PC-3 (cell line): Measurements from ENCODE around the gene MC1R. TPM values are rescaled to one million over a fixed set of nuclear protein-coding genes. Genes with fewer than 3 reads are reported as not detected.

Experiments
- ATAC-seq: fragments of 200-7000 bp; cut with Tn5 transposase; 2 replicates; pipeline ENCODE4 v1.9.1; 2020; ENCODE audit warnings: mild to moderate bottlenecking, moderate library complexity
- BruUV-seq: library from RNA; stranded (reverse); fragments of 400-500 nt; replicated peaks from 2 replicates; lab custom pipeline; 2021; lab: Mats Ljungman, UMichigan
- CTCF ChIA-PET: fragments of 300-600 bp; sonication (Branson Sonifier 250); formaldehyde crosslinking; loops from one replicate; lab custom pipeline; 2022; ENCODE audit warnings: antibody characterized with exemption; lab: Charles Lee
- POLR2A ChIA-PET: fragments of 300-600 bp; sonication (Branson Sonifier 250); formaldehyde crosslinking; loops from one replicate; lab custom pipeline; 2022; ENCODE audit warnings: antibody characterized with exemption; ENCODE audit not compliant: unreplicated experiment; lab: Charles Lee
- DNase-seq: peaks from one replicate; pipeline ENCODE4 v3.0.0-alpha.2; 2015
- H2AFZ ChIP-seq: fragments of 300-600 bp; sonication (generic); 2 replicates; pipeline ENCODE4 v1.6.0; 2016; ENCODE audit warnings: antibody characterized with exemption, low read length
- H3F3A ChIP-seq: fragments of 300-600 bp; sonication (generic); one replicate; pipeline ENCODE4 v1.6.0; 2017; ENCODE audit warnings: antibody characterized with exemption, low read length, control low read depth, mild to moderate bottlenecking; ENCODE audit not compliant: unreplicated experiment
- H3K27ac ChIP-seq: fragments of 300-600 bp; sonication (generic); 2 replicates; pipeline ENCODE4 v1.5.1; 2016; ENCODE audit warnings: mild to moderate bottlenecking, low read length
- H3K27me3 ChIP-seq: fragments of 300-600 bp; sonication (generic); 2 replicates; pipeline ENCODE4 v1.6.1; 2016; ENCODE audit warnings: low read length, mixed read lengths
- H3K36me3 ChIP-seq: fragments of 300-600 bp; sonication (generic); 2 replicates; pipeline ENCODE4 v1.6.1; 2016; ENCODE audit warnings: low read depth, mixed run types, low read length, mixed read lengths
- H3K4me1 ChIP-seq: fragments of 300-600 bp; sonication (generic); 2 replicates; pipeline ENCODE4 v1.5.1; 2016; ENCODE audit warnings: low read length; ENCODE audit not compliant: insufficient read depth
- H3K4me2 ChIP-seq: fragments of 300-600 bp; sonication (generic); 2 replicates; pipeline ENCODE4 v1.6.0; 2016; ENCODE audit warnings: low read length
- H3K4me3 ChIP-seq: fragments of 300-600 bp; sonication (generic); 2 replicates; pipeline ENCODE4 v1.5.1; 2016; ENCODE audit warnings: mild to moderate bottlenecking, low read length, mixed read lengths
- H3K79me2 ChIP-seq: fragments of 300-600 bp; sonication (generic); 2 replicates; pipeline ENCODE4 v1.6.1; 2017; ENCODE audit warnings: low read length, mixed read lengths
- H3K9ac ChIP-seq: fragments of 300-600 bp; sonication (generic); 2 replicates; pipeline ENCODE4 v1.6.0; 2016; ENCODE audit warnings: mild to moderate bottlenecking, low read length
- H3K9me2 ChIP-seq: fragments of 300-600 bp; sonication (generic); replicated peaks from 2 replicates; pipeline ENCODE4 v1.6.1; 2016; ENCODE audit warnings: mixed run types, low read length, mixed read lengths
- H3K9me3 ChIP-seq: fragments of 300-600 bp; sonication (generic); 2 replicates; pipeline ENCODE4 v1.6.1; 2016; ENCODE audit warnings: low read length, mixed read lengths
- H4K20me1 ChIP-seq: fragments of 300-600 bp; sonication (generic); 2 replicates; pipeline ENCODE4 v1.6.1; 2016; ENCODE audit warnings: low read length, mixed read lengths
- CTCF ChIP-seq: fragments of 300-600 bp; sonication (generic); conservative IDR thresholded peaks from 2 replicates; pipeline ENCODE4 v1.5.1; 2017; ENCODE audit warnings: antibody characterized with exemption, low read depth, mild to moderate bottlenecking, low read length
- EZH2 ChIP-seq: fragments of 300-600 bp; sonication (generic); IDR thresholded peaks from one replicate; pipeline ENCODE4 v1.6.1; 2017; ENCODE audit warnings: antibody characterized with exemption, mild to moderate bottlenecking, low read length; ENCODE audit not compliant: unreplicated experiment
- EZH2phosphoT487 ChIP-seq: fragments of 300-600 bp; sonication (generic); IDR thresholded peaks from 2 replicates; pipeline ENCODE4 v1.6.1; 2018; ENCODE audit warnings: mild to moderate bottlenecking, antibody characterized with exemption, low read length, borderline replicate concordance
- intact Hi-C: fragments of 100-400 bp; cut with micrococcal nuclease; formaldehyde crosslinking; loops from 2 replicates; pipeline ENCODE4 v1.9.0; 2023
- total RNA-seq: library from RNA; depleted of rRNA; stranded (reverse); fragments of >200 nt; gene quantifications from 2 replicates; pipeline ENCODE4 v1.2.3, GENCODE V29; 2014

Gene MC1R
- total RNA-seq, 1 experiment from 2014 or later = 4.2 TPM

- no peaks in the 10 kb centered on the region for H4K20me1 ChIP-seq
- no peaks in the 10 kb centered on the region for H3K9me2 ChIP-seq
- H3K4me1 ChIP-seq = no peaks in the 10 kb centered on the region
- no peaks in the 10 kb centered on the region for H3K79me2 ChIP-seq
- H3F3A ChIP-seq = no peaks in the 10 kb centered on the region
- peaks cover 5% of the 10 kb centered on the region; the same call in 1 of the 2 replicates for H3K36me3 ChIP-seq
- POLR2A ChIA-PET = no interaction called here
- H3K27ac ChIP-seq = no peak overlapping the region
- TF ChIP-seq EZH2 = no peak
- no peak for TF ChIP-seq CTCF
- no peak for TF ChIP-seq EZH2phosphoT487
- H3K9ac ChIP-seq = no peak overlapping the region
- H3K9me3 ChIP-seq = no peaks in the 10 kb centered on the region
- intact Hi-C loops = no loop called here
- no peak overlapping the region for H3K4me2 ChIP-seq
- ATAC-seq (no peak), DNase-seq (no peak)
- H3K4me3 ChIP-seq = no peak overlapping the region
- BruUV-seq = no TSS peak
- no peaks in the 10 kb centered on the region for H3K27me3 ChIP-seq
- CTCF ChIA-PET = no interaction called here
- H2AFZ ChIP-seq = no peak overlapping the region
Observed at GRCh38 chr16:89936508-89936907, 17.8 kb downstream of the MC1R start.

- H3K36me3 ChIP-seq = peaks cover 5% of the 10 kb centered on the region; the same call in 1 of the 2 replicates
- H3K9me3 ChIP-seq = no peaks in the 10 kb centered on the region
- H3K27me3 ChIP-seq = no peaks in the 10 kb centered on the region
- H3K4me2 ChIP-seq = no peak overlapping the region
- no peak overlapping the region for H3K4me3 ChIP-seq
- no peak for DNase-seq
- no peaks in the 10 kb centered on the region for H3K9me2 ChIP-seq
- intact Hi-C loops = no loop called here
- BruUV-seq = no TSS peak
- no peaks in the 10 kb centered on the region for H3F3A ChIP-seq
- ChIA-PET POLR2A (no interaction called here), CTCF (no interaction called here)
- no peak overlapping the region for H3K27ac ChIP-seq
- H2AFZ ChIP-seq = no peak overlapping the region
- H3K9ac ChIP-seq = no peak overlapping the region
- no peaks in the 10 kb centered on the region for H3K4me1 ChIP-seq
- TF ChIP-seq EZH2 = no peak
- no peak for TF ChIP-seq EZH2phosphoT487
- no peak for TF ChIP-seq CTCF
- no peak for ATAC-seq
- no peaks in the 10 kb centered on the region for H3K79me2 ChIP-seq
- no peaks in the 10 kb centered on the region for H4K20me1 ChIP-seq
Observed at GRCh38 chr16:89936981-89937380, 18.3 kb downstream of the MC1R start.

- no peaks in the 10 kb centered on the region for H3K4me1 ChIP-seq
- H3K9me2 ChIP-seq = no peaks in the 10 kb centered on the region
- POLR2A ChIA-PET = no interaction called here
- H3K27me3 ChIP-seq = no peaks in the 10 kb centered on the region
- TF ChIP-seq EZH2phosphoT487 (no peak), CTCF (no peak), EZH2 (no peak)
- no peak overlapping the region for H3K4me3 ChIP-seq
- no peaks in the 10 kb centered on the region for H3F3A ChIP-seq
- no TSS peak for BruUV-seq
- no peak overlapping the region for H3K27ac ChIP-seq
- peaks cover 3% of the 10 kb centered on the region; the same call in 1 of the 2 replicates for H3K36me3 ChIP-seq
- H3K4me2 ChIP-seq = no peak overlapping the region
- no peaks in the 10 kb centered on the region for H3K79me2 ChIP-seq
- DNase-seq (no peak), ATAC-seq (no peak)
- no peak overlapping the region for H2AFZ ChIP-seq
- no peaks in the 10 kb centered on the region for H4K20me1 ChIP-seq
- CTCF ChIA-PET = no interaction called here
- intact Hi-C loops = no loop called here
- no peak overlapping the region for H3K9ac ChIP-seq
- H3K9me3 ChIP-seq = no peaks in the 10 kb centered on the region
Observed at GRCh38 chr16:89938175-89938885, 19.7 kb downstream of the MC1R start.
